Measurements from ENCODE around the gene WRAP73.

DNA sequence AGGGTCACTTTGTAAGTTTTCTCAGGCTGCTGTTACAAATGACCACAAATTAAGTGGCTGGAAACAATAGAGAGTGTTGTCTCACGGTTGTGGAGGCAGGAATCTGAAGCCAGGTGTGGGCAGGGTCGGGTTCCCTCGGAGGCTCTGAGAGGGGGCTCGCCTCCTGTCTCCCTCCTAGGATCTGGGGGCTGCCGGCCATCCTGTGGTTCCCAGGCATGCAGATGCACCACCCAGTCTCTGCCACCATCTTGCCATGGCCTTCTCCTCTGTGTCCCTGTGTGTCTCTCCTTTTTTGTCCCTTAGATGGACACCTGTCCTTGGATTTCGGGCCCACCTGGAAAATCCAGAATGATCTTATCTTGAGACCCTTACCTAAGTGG is 7.2 kb upstream of the WRAP73 start:
- no peak for TF ChIP-seq CTCF (IDR thresholded peaks at IDR 0.05; ENCODE audit: insufficient read depth, low read length, poor library complexity, severe bottlenecking)
- no peak for TF ChIP-seq EZH2phosphoT487 (conservative IDR thresholded peaks at IDR 0.05; ENCODE audit: low read length)
